Measurements from ENCODE around the gene FIGN.

GRCh38 chr2:163670929-163671328 is 64.9 kb downstream of the FIGN start:
- no peak for TF ChIP-seq CTCF (IDR thresholded peaks at IDR 0.05; ENCODE audit: borderline replicate concordance, extremely low read depth, low read length, poor library complexity, severe bottlenecking)
- no peak for TF ChIP-seq EZH2 (IDR thresholded peaks at IDR 0.05; ENCODE audit: borderline replicate concordance, low read depth, low read length, severe bottlenecking)

Measured in DND-41 (cell line).